ENCODE results near the gene FNDC3B. TPM values are rescaled to one million over a fixed set of nuclear protein-coding genes. Genes with fewer than 3 reads are reported as not detected.

The FNDC3B gene
- total RNA-seq, 4 donors from 2014 or later = 59.8 to 72.6 (median 65.6) TPM

DNA sequence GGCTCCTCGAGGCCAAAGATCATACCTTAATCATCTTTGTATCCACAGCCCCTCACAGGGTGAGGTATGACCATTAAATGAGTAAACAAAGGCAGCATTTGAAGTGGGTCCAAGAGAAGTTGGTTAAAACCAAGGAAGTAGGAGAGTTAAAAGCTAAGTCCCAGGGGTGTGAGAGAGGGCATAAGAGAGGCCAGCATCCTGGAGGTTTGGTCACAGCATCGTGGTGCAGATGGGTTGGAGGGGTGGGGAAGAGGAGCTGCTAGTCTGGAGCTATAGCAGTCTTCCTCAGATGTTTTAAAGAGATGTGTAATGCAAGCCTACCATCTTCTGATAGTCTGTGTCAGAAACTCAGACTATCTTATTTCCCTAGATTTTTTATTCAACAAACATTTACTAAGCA lies 253.7 kb downstream of the FNDC3B start:
- no peaks in the 10 kb centered on the region for H3K27me3 ChIP-seq
- no peak overlapping the region for H3K27ac ChIP-seq (replicated peaks in 1 of 4)
- intact Hi-C loops (cut with DNase I) = no loop called here
- H3K9me3 ChIP-seq = no peaks in the 10 kb centered on the region
- no peak for DNase-seq (ENCODE audit: extremely low spot score)
- H3K36me3 ChIP-seq = peaks cover 0 to 54% (median 21%) of the 10 kb centered on the region in 4 donors
- no peak overlapping the region for H3K4me3 ChIP-seq
- TF ChIP-seq POLR2A (IDR thresholded peaks at IDR 0.05; ENCODE audit: low read depth) = no peak
- TF ChIP-seq EP300 (IDR thresholded peaks at IDR 0.05) = no peak
- no peak for TF ChIP-seq POLR2AphosphoS5 (IDR thresholded peaks at IDR 0.05)
- no peak for TF ChIP-seq CTCF (IDR thresholded peaks at IDR 0.05)
- peaks cover 15 to 38% (median 34%) of the 10 kb centered on the region in 4 donors for H3K4me1 ChIP-seq
- WGBS = 100% methylated on average over 2 of the region's 2 CpGs

DNA sequence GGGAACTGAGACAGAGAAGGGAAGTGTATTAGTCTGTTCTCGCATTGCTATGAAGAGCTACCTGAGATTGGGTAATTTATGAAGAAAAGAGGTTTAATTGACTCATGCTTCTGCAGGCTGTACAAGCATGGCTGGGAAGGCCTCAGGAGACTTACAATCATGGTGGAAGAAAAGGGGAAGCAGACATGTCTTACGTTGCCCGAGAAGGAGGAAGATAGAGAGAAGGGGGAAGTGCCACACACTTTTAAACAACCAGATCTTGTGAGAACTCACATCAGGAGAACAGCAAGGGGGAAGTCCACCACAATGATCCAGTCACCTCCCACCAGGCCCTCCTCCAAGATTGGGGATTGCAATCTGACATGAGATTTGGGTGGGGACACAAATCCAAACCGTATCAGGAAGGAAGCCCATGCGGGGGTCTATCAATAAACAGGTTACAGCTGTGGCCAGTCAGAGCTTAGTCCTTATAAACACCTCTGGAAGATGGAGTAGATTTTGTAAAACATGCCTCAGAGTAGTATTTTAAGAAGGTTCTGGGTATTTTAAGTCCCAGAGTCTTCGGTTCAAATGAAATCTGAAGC lies 254.9 kb downstream of the FNDC3B start:
- H3K4me1 ChIP-seq = peaks cover 15 to 32% (median 29%) of the 10 kb centered on the region in 4 donors
- H3K27me3 ChIP-seq = no peaks in the 10 kb centered on the region
- no peak for TF ChIP-seq POLR2AphosphoS5 (IDR thresholded peaks at IDR 0.05)
- no peak for TF ChIP-seq POLR2A (IDR thresholded peaks at IDR 0.05; ENCODE audit: low read depth)
- DNase-seq (ENCODE audit: extremely low spot score) = no peak
- H3K9me3 ChIP-seq = no peaks in the 10 kb centered on the region
- H3K27ac ChIP-seq (replicated peaks in 1 of 4) = no peak overlapping the region
- intact Hi-C loops (cut with DNase I) = no loop called here
- 78% methylated on average over 6 of the region's 6 CpGs for WGBS
- no peak overlapping the region for H3K4me3 ChIP-seq
- peaks cover 0 to 51% (median 21%) of the 10 kb centered on the region in 4 donors for H3K36me3 ChIP-seq

DNA sequence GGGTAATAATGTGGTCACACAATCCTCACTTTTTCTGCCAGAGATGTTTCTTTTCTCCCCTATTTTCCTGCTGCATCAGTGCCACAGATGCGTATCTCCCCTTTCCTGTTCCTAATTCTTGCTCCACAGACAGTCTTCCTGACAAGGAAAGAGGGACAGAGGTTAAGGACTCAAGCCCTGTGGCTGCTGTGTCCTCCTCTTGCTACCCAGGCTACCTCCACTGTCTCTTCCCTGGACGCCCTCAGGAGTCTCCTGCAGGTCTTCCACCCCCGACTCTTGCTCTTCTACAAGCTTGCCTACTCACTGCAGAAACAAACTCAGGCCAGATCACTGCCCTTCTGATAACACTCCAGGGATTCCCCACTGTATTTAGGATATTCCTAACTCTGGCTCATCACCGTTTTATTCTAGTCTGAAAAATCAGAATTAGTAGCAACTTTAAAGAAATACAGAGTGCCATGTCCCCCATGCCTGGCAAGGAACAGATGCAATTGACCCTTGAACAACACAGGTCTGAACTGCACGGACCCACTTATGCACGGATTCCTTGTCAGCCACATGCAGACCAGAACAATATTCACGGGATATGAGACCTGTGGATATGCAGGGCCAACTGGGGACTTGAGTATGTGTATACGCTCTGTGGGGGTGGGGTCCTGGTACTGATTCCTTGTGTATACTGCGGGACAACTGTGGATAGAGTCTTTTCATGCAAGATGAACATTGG lies 257.0 kb downstream of the FNDC3B start:
- H3K36me3 ChIP-seq = peaks cover 0 to 60% (median 27%) of the 10 kb centered on the region in 4 donors
- no peaks in the 10 kb centered on the region for H3K9me3 ChIP-seq
- TF ChIP-seq EP300 (IDR thresholded peaks at IDR 0.05) = no peak
- no peak for TF ChIP-seq CTCF (IDR thresholded peaks at IDR 0.05)
- TF ChIP-seq POLR2AphosphoS5 (IDR thresholded peaks at IDR 0.05) = no peak
- TF ChIP-seq POLR2A (IDR thresholded peaks at IDR 0.05; ENCODE audit: low read depth) = no peak
- no peak for DNase-seq (ENCODE audit: extremely low spot score)
- peaks cover 8 to 12% (median 10%) of the 10 kb centered on the region in 4 donors for H3K4me1 ChIP-seq
- intact Hi-C loops (cut with DNase I) = no loop called here
- 93% methylated on average over 9 of the region's 9 CpGs for WGBS
- H3K4me3 ChIP-seq = no peak overlapping the region
- no peak overlapping the region for H3K27ac ChIP-seq (replicated peaks in 1 of 4)
- no peaks in the 10 kb centered on the region for H3K27me3 ChIP-seq

GRCh38 chr3:172296975-172297332 lies 257.6 kb downstream of the FNDC3B start:
- no peak overlapping the region for H3K27ac ChIP-seq (replicated peaks in 1 of 4)
- no peaks in the 10 kb centered on the region for H3K27me3 ChIP-seq
- TF ChIP-seq CTCF (IDR thresholded peaks at IDR 0.05) (no peak), POLR2A (IDR thresholded peaks at IDR 0.05; ENCODE audit: low read depth) (no peak), EP300 (IDR thresholded peaks at IDR 0.05) (no peak), POLR2AphosphoS5 (IDR thresholded peaks at IDR 0.05) (no peak)
- peaks cover 3 to 7% (median 5%) of the 10 kb centered on the region in 4 donors for H3K4me1 ChIP-seq
- H3K36me3 ChIP-seq = peaks cover 0 to 64% (median 27%) of the 10 kb centered on the region in 4 donors
- no peak for DNase-seq (ENCODE audit: extremely low spot score)
- 100% methylated on average over 2 of the region's 2 CpGs for WGBS
- intact Hi-C loops (cut with DNase I) = no loop called here
- no peaks in the 10 kb centered on the region for H3K9me3 ChIP-seq
- H3K4me3 ChIP-seq = no peak overlapping the region

DNA sequence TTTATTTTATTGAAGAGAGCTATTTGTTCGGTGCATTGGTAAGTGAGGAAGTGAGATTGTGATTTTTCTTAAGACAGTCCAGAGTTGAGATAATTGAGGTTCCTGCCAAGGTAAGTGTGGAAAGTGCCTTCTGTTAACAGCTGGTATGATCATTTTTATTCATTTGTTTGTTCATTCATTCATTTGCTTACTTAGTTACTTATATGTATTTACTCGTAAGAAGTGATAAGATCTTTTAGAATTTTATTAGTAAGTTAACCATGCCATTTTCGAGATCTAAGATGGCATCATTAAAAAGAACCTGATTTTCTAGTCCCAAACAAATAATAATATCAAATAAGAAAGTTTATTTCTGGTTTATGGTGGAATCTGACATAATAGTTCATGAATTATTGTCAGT lies 258.9 kb downstream of the FNDC3B start:
- no peak overlapping the region for H3K27ac ChIP-seq (replicated peaks in 1 of 4)
- H3K9me3 ChIP-seq = no peaks in the 10 kb centered on the region
- H3K36me3 ChIP-seq = peaks cover 0 to 69% (median 27%) of the 10 kb centered on the region in 4 donors

More for the DNA sequence above, 258.9 kb downstream of the FNDC3B start:
- Histone ChIP-seq H3K27me3 (no peaks in the 10 kb centered on the region), H3K4me3 (no peak overlapping the region), H3K4me1 (peaks cover 0 to 11% (median 0%) of the 10 kb centered on the region in 4 donors)
- DNase-seq (ENCODE audit: extremely low spot score) = no peak
- WGBS = 97% methylated on average over 3 of the region's 3 CpGs
- intact Hi-C loops (cut with DNase I) = no loop called here
- TF ChIP-seq POLR2A (IDR thresholded peaks at IDR 0.05; ENCODE audit: low read depth) (no peak), POLR2AphosphoS5 (IDR thresholded peaks at IDR 0.05) (no peak), EP300 (IDR thresholded peaks at IDR 0.05) (no peak), CTCF (IDR thresholded peaks at IDR 0.05) (no peak)

Data from esophagus muscularis mucosa (tissue), 4 donors.